ENCODE data around the gene TUBB4B.

The TUBB4B gene

DNA sequence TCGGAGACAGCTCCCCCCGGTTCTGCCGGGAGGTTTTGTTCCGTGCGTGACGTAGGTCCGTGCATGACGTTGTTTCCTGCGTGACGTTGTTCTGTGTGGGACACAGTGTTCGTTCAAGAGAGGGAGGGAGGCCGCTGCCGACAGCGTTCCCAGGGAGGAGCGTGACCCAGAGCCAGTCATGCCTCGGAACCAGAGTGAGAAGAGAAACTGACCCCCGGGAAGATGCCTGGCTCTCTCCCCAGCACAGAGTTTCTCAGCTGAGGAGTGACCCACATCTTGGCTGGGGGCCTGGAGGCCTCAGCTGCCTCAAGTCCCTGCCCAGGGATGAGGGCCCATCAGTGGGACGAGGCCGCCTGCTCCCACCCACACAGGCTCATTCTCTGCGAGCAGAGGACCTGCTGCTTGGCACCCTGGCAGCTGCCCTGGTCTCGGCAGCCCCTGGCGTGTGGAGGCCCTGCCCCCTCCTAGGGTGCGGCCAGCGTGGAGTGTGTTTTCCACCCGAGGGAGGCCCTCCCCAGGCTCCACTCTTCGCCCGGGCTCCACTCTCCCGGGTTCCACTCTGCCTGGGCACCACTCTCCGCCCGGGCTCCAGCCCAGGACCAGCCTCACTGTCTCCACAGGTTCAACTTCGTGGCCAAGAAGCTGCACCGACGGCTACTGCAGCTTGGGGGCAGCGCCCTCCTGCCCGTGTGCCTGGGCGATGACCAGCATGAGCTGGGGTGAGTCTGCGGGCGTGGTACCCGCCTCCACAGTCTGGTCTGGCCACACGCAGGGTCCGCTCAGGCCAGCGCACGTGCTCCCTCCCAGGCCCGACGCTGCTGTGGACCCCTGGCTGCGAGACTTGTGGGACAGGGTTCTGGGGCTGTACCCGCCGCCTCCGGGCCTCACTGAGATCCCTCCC, 27.7 kb upstream of the TUBB4B start:
- no peak for DNase-seq

DNA sequence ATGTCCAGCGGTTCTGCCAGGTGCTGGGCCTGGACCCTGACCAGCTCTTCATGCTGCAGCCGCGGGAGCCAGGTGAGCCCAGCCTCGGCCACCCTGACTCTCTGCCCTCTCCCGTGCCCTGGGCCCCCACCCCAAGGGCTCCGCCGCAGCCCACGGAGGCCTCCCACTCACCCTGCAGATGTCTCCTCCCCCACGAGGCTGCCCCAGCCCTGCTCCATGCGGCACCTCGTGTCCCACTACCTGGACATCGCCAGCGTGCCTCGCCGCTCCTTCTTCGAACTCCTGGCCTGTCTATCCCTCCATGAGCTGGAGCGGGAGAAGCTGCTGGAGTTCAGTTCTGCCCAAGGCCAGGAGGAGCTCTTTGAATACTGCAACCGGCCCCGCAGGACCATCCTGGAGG, 26.5 kb upstream of the TUBB4B start:
- DNase-seq = no peak

DNA sequence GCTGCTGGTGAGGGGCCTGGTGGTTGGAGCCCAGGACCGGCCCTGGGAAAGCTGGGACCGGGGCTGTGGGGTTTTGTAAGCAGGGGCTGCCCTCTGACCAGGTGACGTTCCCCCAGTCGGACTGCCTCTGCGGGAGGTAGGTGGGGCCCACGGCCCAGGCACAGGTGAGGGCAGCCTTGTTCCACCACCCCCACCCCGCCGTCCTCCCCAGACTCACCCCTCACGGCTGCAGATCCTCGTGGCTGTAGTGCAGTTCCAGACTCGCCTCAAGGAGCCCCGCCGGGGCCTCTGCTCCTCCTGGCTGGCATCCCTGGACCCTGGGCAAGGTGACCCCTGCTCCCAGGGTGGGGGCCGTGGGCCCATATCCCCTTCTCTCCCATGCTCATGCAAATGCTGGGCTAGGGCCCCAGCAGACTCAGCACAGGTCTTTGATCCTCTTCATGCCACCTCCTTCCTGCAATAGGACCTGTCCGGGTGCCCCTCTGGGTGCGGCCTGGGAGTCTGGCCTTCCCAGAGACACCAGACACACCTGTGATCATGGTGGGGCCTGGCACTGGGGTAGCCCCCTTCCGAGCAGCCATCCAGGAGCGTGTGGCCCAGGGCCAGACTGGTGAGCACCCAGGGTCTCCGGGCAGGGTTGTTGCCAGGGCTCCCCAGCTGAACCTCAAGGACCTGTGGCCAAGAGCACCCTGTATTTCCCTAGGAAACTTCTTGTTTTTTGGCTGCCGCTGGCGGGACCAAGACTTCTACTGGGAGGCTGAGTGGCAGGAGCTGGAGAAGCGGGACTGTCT, 25.7 kb upstream of the TUBB4B start:
- no peak for DNase-seq

DNA sequence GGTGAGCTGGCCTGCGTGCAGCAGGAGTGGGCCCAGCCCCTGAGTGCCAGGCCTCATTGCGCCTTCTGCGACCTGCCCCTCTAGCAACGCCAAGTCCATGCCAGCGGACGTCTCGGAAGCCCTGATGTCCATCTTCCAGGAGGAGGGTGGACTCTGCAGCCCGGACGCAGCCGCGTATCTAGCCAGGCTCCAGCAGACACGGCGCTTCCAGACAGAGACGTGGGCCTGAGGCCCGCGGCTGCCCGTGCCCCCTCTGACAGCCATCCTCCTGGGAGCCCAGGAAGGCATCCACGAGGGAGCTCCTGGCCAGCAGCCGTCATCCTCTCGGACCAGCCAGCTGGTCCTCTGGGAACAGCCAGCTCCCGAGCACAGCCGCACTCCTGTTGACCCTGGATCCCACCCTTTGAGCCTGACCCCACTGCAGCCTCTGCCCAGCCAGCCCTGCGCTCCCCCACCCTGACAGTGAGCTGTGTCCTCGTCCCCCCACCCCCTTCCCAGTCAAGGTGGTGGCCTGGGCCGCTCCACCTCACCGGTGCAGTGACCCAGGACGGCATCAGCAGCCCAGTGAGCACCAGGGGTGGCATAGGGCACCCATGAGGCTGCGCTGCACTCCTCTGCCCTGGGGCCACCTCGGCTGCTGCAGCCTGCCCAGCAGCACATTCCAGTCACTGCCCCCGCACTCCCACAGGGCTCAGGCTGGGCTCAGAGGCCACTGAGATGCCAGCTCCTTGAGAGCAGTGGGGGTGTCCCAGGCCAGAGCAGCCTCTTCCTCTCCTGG, 24.7 kb upstream of the TUBB4B start:
- DNase-seq = no peak

DNA sequence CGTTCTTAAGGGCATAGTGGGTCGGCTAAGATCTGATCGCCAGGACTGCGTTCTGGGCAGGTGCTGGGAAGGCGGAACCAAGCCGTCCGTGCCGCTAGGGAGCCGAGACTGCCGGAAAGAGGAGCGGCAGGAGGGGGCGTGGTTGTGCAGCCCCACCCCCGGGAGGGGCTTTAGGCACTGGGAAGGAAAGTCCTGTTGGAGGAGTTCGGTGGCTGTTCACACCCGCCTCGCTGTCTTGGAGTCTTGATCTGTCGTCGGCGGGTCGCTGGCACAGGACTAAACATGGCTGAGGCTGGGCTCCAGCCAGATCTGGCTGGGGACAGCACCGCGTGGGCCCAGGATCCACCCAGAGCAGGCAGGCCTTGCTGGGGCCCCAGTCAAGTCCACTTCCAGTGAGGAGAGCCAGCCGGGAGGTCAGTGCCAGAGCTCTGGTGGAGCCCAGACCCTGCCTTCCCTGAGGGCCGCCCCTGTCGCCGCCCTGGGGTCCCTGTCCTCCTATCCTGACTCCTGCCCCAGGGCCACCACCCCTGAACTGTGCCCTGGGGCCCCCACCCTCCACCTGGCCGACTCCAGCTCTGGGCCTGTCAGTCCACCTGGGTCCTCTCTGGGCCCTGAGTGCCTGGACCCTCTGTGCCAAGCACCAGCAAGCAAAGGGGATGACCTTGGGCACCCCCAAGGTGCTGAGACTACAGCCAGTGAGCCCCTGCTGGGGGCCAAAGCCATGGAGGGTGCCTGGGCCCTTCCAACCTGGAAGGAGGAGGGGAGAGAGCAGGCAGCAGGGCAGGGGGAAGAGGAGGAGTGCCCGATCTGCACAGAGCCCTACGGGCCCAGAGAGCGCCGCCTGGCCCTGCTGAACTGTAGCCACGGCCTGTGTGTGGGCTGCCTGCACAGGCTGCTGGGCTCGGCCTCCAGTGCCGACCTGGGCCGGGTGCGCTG, 23.5 kb upstream of the TUBB4B start:
- no peak for DNase-seq

DNA sequence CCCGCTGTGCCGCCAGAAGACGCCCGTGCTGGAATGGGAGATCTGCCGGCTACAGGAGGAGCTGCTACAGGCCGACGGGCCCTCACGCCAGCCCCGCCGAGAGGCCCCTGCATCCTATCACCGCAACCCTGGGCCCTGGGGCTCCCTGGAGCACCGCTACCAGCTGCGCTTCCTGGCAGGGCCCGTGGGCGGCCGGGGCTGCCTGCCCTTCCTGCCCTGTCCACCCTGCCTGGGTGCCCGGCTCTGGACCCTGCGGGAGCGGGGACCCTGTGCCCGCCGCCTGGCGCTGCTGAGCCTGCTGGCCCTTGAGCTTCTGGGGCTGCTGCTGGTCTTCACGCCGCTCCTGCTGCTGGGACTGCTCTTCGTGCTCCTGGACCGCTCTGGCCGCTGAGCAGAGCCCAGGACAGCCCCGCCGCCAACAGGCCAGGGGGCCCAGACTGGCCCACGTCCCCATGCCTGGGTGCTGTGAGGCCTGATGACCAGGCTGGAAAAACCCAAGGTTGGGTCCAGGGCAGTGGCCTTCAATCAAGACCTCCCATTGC, 22.8 kb upstream of the TUBB4B start:
- DNase-seq = no peak

DNA sequence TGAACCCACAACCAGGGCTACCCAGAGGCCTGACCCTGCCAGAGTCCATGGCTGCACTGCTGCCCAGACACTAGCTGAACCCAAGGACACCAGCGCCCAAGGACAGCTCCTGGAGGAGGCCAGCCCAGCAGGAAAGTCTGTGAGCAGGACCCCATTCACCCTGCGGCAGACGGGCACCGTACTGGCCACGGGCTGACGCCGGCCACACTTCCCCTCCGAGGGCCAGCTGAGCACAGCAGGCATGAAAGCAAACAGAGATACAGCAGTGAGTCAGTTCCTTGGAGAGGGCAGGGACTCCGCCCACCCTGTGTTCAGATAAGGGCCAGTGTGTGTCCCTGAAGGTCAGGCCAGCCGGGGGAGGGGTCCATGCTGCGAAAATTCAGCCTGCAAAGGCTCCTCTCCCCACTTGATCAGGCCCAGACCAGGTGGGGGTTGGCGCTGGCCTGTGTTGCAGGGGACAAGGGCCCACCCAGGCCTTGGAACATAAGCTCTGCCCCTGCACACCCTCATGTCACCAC, 22.3 kb upstream of the TUBB4B start:
- peak; percentile 46 for DNase-seq

DNA sequence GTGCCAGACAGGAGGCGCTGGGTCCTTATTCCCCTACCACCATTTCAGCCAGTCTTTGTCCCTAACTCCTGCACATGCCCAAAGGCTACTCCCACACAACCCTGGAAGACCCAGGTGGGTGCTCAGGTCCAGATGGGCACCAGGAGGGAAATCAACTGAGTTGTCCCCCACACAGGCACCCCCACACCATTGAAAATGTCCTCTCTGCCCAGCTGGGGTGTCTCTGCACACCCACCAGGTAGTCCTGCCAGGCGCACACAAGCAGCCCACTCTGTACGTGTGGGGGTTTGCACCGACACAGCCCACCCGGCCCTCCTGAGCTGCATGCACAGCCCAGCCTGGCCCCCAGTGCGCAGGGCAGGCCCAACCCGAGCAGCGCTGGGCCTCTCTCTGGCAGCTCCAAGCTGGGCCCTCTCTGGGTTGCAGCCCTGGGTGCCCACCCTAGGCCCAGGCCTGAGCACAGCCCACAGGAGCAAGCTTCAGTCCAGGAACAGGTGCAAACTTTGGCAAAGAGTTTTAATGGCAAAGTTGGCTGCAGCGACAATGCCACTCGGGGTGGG, 21.2 kb upstream of the TUBB4B start:
- no peak for DNase-seq

DNA sequence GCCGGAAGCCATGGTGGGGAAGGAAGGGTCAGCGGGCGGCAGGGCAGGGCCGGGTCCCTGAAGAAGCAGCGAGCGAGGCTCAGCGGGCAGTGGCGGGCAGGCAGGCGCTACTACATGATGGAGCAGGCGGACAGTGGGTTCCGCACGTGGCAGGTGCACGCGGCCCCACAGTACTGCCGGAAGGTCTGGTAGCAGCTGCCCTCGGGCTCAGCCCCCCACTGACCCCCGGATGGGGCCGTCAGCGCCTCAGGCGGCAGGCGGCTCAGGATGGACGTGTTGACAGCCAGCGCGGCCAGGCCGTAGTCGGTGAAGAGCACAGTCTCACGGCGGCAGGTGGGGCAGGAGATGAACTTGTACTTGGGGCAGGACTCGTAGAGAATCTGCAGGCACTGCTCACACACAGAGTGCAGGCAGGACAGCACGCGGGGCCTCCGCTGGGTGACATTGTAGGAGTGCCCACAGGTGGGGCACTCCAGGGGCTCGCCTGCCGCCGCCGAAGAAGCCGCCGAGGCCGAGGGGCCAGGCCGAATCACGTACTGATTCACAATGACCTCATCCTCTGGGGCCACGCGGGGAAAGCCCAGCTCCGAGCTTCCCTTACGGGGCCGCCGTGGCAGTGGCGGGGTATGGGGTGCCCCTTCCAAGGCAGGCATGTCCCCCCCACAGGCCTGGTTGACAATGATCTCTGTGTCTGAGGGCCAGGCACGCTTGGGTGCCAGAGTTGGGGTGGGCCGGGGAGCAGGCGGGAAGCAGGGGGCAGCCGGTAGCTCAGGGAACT, 20.6 kb upstream of the TUBB4B start:
- DNase-seq = no peak

DNA sequence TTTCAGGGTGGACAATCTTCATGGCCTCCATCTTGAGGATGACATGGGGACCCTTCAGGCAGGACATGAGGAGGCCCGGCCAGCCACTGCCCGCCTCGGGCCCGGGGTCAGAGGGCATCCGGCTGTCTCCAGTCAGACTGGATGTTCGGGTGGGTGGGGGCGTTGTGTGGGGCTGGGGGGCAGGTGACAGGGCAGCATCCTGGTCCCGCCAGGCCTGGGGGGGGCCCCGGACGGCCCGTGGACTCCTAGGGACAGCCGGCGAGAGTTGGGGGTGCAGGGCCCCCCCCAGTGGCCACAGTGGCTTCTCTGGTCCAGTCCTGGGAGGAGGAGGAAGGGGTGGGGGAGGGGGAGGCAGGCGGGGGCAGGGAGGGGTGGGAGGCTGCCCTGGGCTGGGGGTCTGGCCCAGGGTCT, 20.0 kb upstream of the TUBB4B start:
- no peak for DNase-seq

DNA sequence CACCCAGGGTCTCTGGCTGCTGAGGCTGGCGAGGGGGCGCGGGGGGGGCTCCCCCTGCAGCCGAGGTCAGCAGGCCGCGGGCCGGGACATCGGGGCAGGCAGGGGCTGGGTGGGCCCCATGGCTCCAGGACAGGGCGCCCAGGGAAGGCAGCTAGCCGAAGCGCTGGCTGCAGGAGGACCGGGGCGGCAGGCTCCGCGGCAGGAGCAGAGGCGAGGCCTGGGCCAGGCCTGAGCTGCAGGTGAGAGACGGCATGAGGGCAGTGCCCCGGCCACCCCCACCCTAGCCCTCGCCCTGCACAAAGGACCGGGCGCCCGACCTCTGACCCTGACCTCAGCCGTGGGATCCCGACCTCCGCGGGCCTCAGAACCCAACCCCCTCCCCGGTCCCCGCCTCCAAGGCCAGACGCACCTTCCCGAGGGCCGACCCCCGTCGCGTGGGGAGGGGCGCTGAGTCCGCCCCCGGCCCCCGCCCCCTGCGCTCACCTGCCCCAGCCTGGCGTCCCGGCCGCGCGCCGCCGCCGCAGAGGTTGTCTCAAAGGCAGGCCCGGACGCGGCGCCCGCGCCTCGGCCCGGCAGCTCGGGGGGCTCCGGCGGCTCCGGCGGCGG, 19.5 kb upstream of the TUBB4B start:
- no peak for DNase-seq

DNA sequence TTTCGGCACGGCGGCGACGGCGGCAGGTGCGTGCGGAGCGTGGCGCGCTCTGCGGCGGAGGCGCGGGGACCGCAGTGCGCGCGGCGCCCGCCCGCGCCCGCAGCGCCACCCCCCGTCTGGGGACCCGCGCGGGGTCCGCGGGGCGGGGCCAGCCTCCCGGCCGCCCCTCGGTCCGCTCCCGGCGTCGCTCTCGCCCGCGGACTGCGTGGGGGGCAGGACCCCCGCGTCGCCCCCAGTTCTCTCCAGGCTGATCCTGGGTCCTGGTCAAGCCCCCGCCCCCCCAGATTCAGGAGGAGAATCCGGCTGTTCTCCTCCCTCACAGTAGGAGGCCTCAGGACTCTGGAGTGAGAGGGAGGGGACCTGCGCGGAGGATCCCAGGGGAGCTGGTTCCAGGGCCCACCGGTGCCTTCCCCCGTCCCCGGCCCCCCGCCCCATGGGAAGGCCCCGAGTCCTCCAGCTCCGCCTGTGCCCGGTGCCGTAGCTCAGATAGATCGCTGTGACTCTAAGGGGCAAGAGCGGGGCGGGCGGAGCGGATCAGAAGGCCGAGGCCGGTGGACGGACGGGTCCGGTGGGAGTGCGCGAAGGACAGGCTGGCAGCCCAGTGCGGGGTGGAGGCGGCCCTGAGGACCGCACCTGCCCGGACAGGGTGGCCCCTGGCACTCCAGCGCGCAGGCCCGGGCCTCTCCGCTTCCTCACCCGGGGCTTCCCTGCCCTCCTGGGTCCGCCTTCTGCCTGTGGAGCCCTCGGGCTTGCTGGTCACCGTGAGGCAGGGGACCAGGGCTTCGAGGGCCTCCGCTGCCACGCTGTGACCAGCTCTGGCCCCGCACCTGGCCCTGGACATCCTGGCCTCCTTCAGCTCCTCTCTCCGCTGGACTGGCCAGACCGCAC, 18.7 kb upstream of the TUBB4B start, which contains the start of gene RNF208:
Gene RNF208, minus strand, starts transcription at position 51 of the 888 bp plus-strand sequence. CDS start 1,028 bp downstream, outside the sequence.
- DNase-seq = no peak

DNA sequence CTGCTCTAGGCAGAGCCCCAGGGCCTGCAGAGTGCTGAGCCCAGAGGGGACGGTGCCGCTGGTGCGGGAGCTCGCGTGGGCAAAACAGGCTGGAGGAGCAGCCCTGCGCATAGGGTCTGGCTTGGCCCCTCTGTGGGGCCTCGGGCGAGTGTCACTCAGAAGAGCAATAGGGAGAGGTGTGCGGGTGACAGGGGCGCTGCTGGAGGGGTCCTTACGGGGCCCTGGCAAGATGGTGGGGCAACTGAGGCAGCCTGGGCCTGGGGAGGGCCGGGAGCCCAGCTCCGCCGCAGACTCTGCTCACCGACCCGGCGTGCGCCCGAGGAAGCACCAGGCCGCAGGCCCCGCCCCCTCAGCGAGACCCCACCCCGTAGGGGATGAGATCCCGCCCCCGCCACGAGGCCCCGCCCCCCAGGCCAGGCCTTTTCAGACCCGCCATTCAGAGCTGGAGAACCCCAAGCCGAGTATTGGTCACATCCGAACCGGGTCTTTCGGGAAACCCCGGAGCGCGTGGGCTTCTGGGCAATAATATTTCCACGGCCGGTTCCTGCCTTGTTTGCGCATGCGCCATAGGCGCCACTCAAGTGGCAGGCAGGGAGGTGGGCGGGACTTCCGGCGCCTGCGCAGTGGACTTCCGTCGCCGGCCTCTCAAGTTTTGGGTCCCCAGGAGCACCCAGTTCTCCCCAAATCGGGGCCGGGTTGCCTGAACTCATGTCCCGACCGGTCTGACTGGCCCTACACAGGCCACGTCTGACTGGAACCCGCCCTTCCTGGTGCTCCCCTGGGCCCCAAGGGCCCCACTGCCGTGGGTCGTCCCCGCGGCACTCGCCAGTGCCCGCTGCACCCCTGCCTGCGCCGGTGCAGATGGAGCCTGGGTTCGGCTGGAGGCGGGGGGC, 17.8 kb upstream of the TUBB4B start:
- DNase-seq = peak; percentile 100

DNA sequence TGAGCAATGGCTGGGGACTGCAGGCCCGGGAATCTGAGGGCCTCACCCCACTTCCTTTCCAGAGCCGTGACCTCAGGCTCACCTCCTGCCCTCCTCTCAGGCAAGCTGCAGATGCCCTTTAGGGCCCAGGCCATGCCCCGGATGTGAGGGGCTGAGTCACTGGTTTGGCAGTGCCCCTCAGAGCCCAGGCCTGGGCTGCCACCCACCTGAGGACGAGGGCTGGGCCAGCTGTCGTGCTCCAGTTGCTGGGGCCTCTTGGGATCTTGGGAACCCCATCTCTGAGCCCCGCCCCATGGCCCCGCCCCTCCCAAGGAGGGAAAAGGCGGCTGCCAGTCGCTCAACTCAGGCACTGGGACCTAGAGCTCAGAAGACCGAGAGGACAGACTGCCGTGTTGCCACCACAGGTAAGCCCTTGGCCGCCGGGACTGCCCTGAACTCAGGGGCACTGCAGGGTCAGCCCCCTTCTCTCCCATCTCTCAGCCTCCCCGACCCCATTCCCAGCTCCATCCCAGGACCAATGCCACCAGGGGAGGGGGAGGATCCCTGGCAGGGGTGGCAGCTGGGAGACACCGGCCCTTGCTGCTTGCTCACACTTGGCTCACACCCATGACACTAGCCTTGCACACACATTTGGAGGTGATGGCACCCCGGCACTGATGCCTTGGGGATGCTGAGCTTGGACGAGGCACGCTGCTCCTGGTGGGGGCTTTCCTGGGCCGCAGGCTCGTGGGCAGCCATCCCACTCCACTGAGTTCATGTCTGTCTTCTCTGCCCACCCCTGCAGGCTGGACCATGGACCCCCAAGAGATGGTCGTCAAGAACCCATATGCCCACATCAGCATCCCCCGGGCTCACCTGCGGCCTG, 16.0 kb upstream of the TUBB4B start, which contains the start of gene CYSRT1:
Gene CYSRT1, plus strand, starts transcription at position 345 of the 865 bp plus-strand sequence. Its CDS starts 448 bp downstream, at position 793.
- DNase-seq = no peak

DNA sequence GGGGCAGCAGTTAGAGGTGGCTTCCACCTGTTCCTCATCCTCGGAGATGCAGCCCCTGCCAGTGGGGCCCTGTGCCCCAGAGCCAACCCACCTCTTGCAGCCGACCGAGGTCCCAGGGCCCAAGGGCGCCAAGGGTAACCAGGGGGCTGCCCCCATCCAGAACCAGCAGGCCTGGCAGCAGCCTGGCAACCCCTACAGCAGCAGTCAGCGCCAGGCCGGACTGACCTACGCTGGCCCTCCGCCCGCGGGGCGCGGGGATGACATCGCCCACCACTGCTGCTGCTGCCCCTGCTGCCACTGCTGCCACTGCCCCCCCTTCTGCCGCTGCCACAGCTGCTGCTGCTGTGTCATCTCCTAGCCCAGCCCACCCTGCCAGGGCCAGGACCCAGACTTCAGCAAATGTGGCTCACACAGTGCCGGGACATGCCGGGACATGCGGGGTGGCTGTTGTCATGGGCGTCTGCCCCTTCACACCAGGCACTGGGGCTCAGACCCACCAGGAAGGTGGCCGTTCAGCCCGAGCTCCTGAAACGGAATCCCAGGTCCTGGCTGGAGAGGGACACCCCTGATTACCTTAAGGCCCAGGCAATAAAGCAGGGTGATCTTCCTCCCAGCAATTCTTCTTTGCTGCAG, 15.3 kb upstream of the TUBB4B start:
- no peak for DNase-seq
